RWPE2 (cell line): ENCODE data around the gene GPR149.

Experiments used
- ATAC-seq: fragments of 200-7000 bp; cut with Tn5 transposase; 3 replicates; pipeline ENCODE4 v1.9.1; 2021; ENCODE audit warnings: low read depth
- DNase-seq: peaks from one replicate; pipeline ENCODE4 v3.0.0-alpha.2; 2020; ENCODE audit warnings: low spot score
- H3K27ac ChIP-seq: fragments of 450-650 bp; 2 replicates; pipeline ENCODE4 v1.5.1; 2017; ENCODE audit warnings: mild to moderate bottlenecking; ENCODE audit not compliant: poor library complexity, severe bottlenecking
- H3K27me3 ChIP-seq: fragments of 250-450 bp; sonication (Bioruptor Pico); 2 replicates; pipeline ENCODE4 v1.5.1; 2021; ENCODE audit warnings: mild to moderate bottlenecking, moderate library complexity; ENCODE audit not compliant: insufficient read depth, poor library complexity, severe bottlenecking
- H3K36me3 ChIP-seq: fragments of 250-450 bp; sonication (Bioruptor Pico); 2 replicates; pipeline ENCODE4 v1.5.1; 2020; ENCODE audit warnings: low read depth, mild to moderate bottlenecking, moderate library complexity
- H3K4me1 ChIP-seq: fragments of 250-450 bp; sonication (Bioruptor Pico); 2 replicates; pipeline ENCODE4 v1.5.1; 2021; ENCODE audit warnings: mild to moderate bottlenecking, moderate library complexity; ENCODE audit not compliant: insufficient read depth, poor library complexity, severe bottlenecking
- H3K4me3 ChIP-seq: fragments of 250-450 bp; sonication (Bioruptor Pico); 2 replicates; pipeline ENCODE4 v1.5.1; 2021; ENCODE audit warnings: mild to moderate bottlenecking, moderate library complexity; ENCODE audit not compliant: severe bottlenecking
- H3K9me3 ChIP-seq: fragments of 250-450 bp; sonication (Bioruptor Pico); 2 replicates; pipeline ENCODE4 v1.5.1; 2021; ENCODE audit warnings: mild to moderate bottlenecking, moderate library complexity; ENCODE audit not compliant: severe bottlenecking
- CTCF ChIP-seq: fragments of 450-650 bp; IDR thresholded peaks from one replicate; pipeline ENCODE4 v1.5.1; 2017; ENCODE audit warnings: mild to moderate bottlenecking, moderate library complexity; ENCODE audit not compliant: poor library complexity, severe bottlenecking

The GPR149 gene

GRCh38 chr3:154378311-154378710 is 51.7 kb downstream of the GPR149 start:
- Histone ChIP-seq H3K27me3 (no peaks in the 10 kb centered on the region), H3K27ac (no peak overlapping the region), H3K4me3 (no peak overlapping the region), H3K9me3 (no peaks in the 10 kb centered on the region), H3K36me3 (no peaks in the 10 kb centered on the region), H3K4me1 (no peaks in the 10 kb centered on the region)
- TF ChIP-seq CTCF: no peak
- ATAC-seq (no peak), DNase-seq (no peak)

GRCh38 chr3:154367221-154367620 is 62.8 kb downstream of the GPR149 start:
- H3K27ac ChIP-seq: no peak overlapping the region
- H3K36me3 ChIP-seq: no peaks in the 10 kb centered on the region

GRCh38 chr3:154364849-154365248 is 65.1 kb downstream of the GPR149 start:
- no peaks in the 10 kb centered on the region for H3K9me3 ChIP-seq
- no peak for TF ChIP-seq CTCF
- no peak for ATAC-seq
- H3K27ac ChIP-seq: no peak overlapping the region
- no peak overlapping the region for H3K4me3 ChIP-seq
- DNase-seq: no peak
- no peaks in the 10 kb centered on the region for H3K36me3 ChIP-seq
- no peaks in the 10 kb centered on the region for H3K27me3 ChIP-seq
- no peaks in the 10 kb centered on the region for H3K4me1 ChIP-seq

More at GRCh38 chr3:154367221-154367620, 62.8 kb downstream of the GPR149 start:
- DNase-seq: no peak
- no peaks in the 10 kb centered on the region for H3K9me3 ChIP-seq
- no peak overlapping the region for H3K4me3 ChIP-seq
- no peaks in the 10 kb centered on the region for H3K27me3 ChIP-seq
- no peak for ATAC-seq
- H3K4me1 ChIP-seq: no peaks in the 10 kb centered on the region
- no peak for TF ChIP-seq CTCF

GRCh38 chr3:154361099-154361498 is 68.9 kb downstream of the GPR149 start:
- H3K4me1 ChIP-seq: no peaks in the 10 kb centered on the region
- no peaks in the 10 kb centered on the region for H3K27me3 ChIP-seq
- DNase-seq: no peak
- no peak for ATAC-seq
- H3K9me3 ChIP-seq: no peaks in the 10 kb centered on the region
- H3K27ac ChIP-seq: no peak overlapping the region
- no peak for TF ChIP-seq CTCF
- H3K4me3 ChIP-seq: no peak overlapping the region
- H3K36me3 ChIP-seq: no peaks in the 10 kb centered on the region

- H3K27ac ChIP-seq: no peak overlapping the region
- peak; percentile 71; the same call in 2 of the 3 replicates for ATAC-seq
- H3K27me3 ChIP-seq: no peaks in the 10 kb centered on the region
- H3K9me3 ChIP-seq: no peaks in the 10 kb centered on the region
- H3K4me3 ChIP-seq: no peak overlapping the region
- no peak for TF ChIP-seq CTCF
- H3K4me1 ChIP-seq: no peaks in the 10 kb centered on the region
- H3K36me3 ChIP-seq: no peaks in the 10 kb centered on the region
- no peak for DNase-seq
Observed at GRCh38 chr3:154356009-154356408, 74.0 kb downstream of the GPR149 start.
